ENCODE data around the gene PLEKHM1.
A peak's percentile ranks its signal among the peaks of the same experiment; 100 is the strongest.
"Not testable (repeated sequence)": the region's sequence is repeated elsewhere in the genome, so short reads cannot be mapped to it uniquely, and the experiment has no call there.

PLEKHM1 gene

GRCh38 chr17:45441526-45442310 is 48.8 kb downstream of the PLEKHM1 start:
- DNase-seq (ENCODE audit: low read depth) = no peak

GRCh38 chr17:45440839-45441515 is 49.5 kb downstream of the PLEKHM1 start:
- not testable (repeated sequence) for DNase-seq (ENCODE audit: low read depth)

- no peak for DNase-seq (ENCODE audit: low read depth)
Measured at GRCh38 chr17:45440161-45440778, 50.3 kb downstream of the PLEKHM1 start.

GRCh38 chr17:45438931-45439610 is 51.5 kb downstream of the PLEKHM1 start:
- no peak for DNase-seq (ENCODE audit: low read depth)

- DNase-seq (ENCODE audit: low read depth) = no peak
Measured at GRCh38 chr17:45437465-45438283, 52.8 kb downstream of the PLEKHM1 start.

GRCh38 chr17:45436625-45437464 is 53.7 kb downstream of the PLEKHM1 start:
- no peak for DNase-seq (ENCODE audit: low read depth)

- no peak for DNase-seq (ENCODE audit: low read depth)
Measured at GRCh38 chr17:45436161-45436560, 54.4 kb downstream of the PLEKHM1 start.

- no peak for DNase-seq (ENCODE audit: low read depth)
Measured at GRCh38 chr17:45435481-45435880, 55.0 kb downstream of the PLEKHM1 start.

GRCh38 chr17:45433159-45433535 is 57.4 kb downstream of the PLEKHM1 start:
- no peak for DNase-seq (ENCODE audit: low read depth)

- DNase-seq (ENCODE audit: low read depth) = no peak
Measured at GRCh38 chr17:45432405-45433158, 57.9 kb downstream of the PLEKHM1 start, which contains the start of gene ARHGAP27. Gene ARHGAP27 (minus strand): TSS chr17:45432870. CDS start chr17:45430279, 2,591 bp downstream.

GRCh38 chr17:45431531-45432404 is 58.8 kb downstream of the PLEKHM1 start:
- no peak for DNase-seq (ENCODE audit: low read depth)

GRCh38 chr17:45430738-45431530 is 59.6 kb downstream of the PLEKHM1 start:
- DNase-seq (ENCODE audit: low read depth) = no peak

- DNase-seq (ENCODE audit: low read depth) = no peak
Measured at GRCh38 chr17:45430006-45430737, 60.3 kb downstream of the PLEKHM1 start.

GRCh38 chr17:45429339-45430005 is 61.0 kb downstream of the PLEKHM1 start:
- no peak for DNase-seq (ENCODE audit: low read depth)

- DNase-seq (ENCODE audit: low read depth) = no peak
Measured at GRCh38 chr17:45428931-45429338, 61.6 kb downstream of the PLEKHM1 start.

GRCh38 chr17:45428050-45428617 is 62.4 kb downstream of the PLEKHM1 start:
- peak; percentile 36 for DNase-seq (ENCODE audit: low read depth)
